GM18907 (cell line): ENCODE results near the gene FXYD6.

Source experiments
- ATAC-seq: cut with Tn5 transposase; IDR thresholded peaks from one replicate; pipeline ENCODE4 v1.9.1; 2021; ENCODE audit warnings: mild to moderate bottlenecking, moderate library complexity; ENCODE audit not compliant: unreplicated experiment

FXYD6 gene

DNA sequence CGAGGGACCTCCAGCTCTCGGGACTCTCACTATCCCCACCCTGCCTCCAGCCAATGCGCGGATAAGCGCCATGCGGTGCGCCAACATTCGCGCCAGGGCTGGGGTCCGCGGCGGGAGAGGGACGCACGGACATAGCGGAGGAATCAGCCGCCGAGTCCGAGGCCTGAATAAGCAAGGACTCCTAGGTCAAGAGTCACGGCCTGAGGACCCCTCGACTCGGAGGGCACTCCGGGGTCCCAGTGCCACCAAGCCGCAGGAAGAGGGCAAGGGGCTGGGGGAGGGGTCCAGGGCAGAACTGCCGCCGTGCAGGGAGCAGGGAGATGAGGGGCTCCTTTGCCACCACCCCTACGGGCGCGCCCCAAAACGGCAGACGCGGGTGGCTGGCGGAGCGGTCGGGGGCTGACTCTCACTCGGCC, 80.0 kb downstream of the FXYD6 start:
- ATAC-seq: no peak

- no peak for ATAC-seq
Measured at GRCh38 chr11:117795638-117796455, 80.6 kb downstream of the FXYD6 start.

GRCh38 chr11:117794772-117795629, 81.5 kb downstream of the FXYD6 start:
- no peak for ATAC-seq

DNA sequence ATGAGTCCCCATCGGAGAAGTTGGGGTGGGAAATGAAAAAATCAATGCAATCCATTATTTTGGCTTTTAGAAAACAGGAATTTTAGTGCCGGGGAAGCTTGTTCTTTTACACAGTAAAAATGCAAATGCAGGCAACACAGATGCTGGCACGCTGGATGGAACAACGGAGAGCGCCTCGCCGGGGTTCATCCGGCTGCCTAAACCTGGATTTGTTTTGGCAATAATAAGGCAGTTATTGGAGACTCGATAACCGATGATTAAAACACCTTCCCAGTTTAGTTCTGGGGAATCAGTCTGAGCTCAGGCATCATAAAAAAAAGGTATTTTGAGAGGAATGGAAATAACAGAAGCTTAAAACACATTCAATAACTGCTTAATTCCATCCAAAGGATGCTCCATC, 82.3 kb downstream of the FXYD6 start:
- ATAC-seq: no peak

- no peak for ATAC-seq
Measured at GRCh38 chr11:117793583-117793982, 82.9 kb downstream of the FXYD6 start.

DNA sequence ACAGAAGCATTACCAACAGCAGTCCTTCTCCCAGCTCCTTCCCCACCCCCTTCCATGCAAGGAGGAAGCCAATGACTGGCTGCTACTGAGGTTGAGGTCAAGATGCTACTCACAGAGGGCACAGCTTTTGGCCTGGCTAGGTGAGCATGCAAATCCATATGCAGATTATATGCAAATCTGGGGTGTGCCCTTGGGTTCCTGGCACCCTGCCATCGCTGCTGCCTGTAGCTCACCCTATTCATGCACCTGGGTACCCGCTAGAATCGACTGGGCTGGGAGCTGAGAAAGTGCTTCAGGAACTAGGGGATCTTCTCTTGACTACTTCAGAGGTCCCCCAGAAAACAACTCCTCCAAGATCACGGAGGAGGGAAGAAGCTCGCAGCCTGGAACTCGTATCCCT, 83.5 kb downstream of the FXYD6 start:
- no peak for ATAC-seq

DNA sequence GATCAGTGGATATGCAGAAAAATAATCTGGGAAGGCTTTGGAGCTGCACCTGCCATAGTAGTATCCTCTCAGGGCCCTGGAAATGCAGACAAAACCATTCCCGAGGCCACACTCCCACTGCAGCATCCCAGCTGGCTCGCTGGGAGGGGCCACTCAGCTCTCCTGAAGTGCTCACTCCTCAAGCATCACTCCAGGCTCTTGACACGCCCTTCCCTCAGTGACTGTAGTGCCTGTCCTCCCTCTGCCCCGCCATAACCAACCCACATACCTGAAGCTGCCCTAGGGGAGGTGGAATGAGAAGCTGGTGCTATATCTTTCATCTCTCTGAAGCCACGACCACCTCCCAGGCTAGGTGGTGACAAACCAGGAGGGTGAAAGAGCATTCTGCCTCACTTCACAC, 84.2 kb downstream of the FXYD6 start:
- no peak for ATAC-seq

GRCh38 chr11:117790279-117790678, 86.2 kb downstream of the FXYD6 start:
- no peak for ATAC-seq

GRCh38 chr11:117789241-117789640, 87.2 kb downstream of the FXYD6 start:
- no peak for ATAC-seq
